GM18870 (cell line): ENCODE results near the gene ZFP62.
A peak's percentile ranks its signal among the peaks of the same experiment; 100 is the strongest.

Experiments used
- ATAC-seq: cut with Tn5 transposase; IDR thresholded peaks from one replicate; pipeline ENCODE4 v1.9.1; 2021; ENCODE audit warnings: moderate library complexity; ENCODE audit not compliant: unreplicated experiment

Gene ZFP62

DNA sequence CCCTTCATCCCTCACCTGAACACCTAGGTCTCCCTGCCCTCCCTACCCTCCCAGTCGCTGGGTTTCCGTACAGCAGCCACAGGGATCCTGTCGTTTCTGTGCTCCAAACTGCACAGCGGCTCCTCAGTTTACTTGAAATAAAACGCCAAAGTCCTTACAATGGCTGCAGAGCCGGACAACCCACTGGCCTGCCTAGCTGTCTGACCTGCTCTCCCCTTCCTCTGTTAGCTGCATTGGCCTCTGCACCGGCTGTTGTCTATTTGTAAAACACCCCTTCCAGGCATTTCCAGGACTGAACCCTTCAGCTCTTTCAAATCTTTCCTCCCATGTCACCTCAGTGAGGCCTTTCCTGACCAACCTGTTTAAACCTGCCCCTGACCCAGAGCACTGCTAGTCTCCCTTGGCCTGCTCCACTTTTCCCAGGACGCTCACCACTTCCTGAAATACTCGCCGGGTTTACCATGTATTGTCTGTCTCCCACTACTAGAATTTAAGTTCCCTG lies 49.4 kb downstream of the ZFP62 start:
- ATAC-seq = no peak

DNA sequence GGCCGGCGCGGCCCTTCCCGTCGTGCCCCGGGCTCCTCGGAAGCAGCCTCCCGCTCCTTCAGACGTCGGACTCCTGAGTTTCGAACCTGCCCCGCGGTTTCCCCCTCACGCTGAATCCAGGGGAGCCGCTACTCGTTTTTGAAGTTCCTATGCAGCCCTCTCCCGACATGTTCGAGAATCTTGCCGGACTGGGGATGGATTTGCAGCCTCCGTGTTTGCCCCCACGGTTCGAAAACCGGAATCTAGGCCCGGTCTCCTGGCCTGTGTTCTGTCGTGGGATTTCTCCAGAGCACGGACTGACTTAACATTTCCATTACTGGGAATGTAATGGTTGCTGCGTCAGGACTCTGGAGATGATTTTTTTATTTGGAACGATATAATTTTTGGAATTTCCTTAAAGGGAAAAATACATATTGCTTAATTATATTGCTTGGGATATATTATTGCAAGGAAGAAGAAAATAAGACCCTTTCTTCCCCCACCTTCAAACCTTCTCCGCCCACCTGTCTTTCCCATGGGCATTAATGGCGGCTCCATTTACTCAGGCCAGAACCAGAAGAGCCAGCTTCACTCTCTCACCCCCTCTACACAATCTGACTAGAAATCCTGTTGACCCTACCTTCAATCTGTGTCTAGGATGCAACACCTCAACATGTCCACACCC lies 50.0 kb downstream of the ZFP62 start:
- no peak for ATAC-seq

DNA sequence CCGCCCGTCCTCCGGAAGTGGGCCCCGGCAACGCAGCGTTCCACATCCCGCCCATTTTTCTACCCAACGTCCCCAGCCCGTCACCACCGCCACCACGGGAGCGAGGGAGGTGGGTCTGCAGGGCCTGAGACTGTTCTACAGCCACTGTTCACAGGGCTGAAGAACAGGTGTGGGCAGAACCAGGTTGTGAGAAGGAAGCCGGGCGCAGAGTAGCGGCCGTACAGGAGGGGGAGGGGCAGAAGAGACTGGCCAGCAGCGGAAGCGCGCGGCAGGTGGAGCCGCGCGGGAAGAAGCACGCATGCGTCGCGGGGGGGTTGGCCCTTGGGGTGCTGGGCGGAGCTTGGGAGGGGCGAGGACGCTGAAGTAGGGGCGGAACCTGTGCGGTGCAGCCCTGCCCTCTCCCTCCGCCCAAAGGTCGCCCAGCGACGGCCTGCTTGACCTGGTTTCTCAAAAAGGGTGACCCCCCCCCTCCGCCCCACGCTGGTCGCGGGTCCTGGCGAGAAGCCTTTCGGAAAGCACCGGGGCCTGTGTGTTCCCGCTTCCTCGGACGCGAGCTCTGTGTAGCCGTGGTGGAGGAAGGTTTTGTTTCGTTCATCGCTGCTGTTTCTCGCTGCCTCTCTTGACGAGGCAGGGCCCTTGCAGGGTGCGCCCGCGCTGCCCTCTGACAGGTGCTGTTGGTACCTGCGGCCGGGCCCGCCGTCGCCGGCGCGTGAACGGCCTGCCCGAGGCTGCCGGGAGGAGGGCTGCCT lies 50.7 kb downstream of the ZFP62 start:
- peak; percentile 32 for ATAC-seq

DNA sequence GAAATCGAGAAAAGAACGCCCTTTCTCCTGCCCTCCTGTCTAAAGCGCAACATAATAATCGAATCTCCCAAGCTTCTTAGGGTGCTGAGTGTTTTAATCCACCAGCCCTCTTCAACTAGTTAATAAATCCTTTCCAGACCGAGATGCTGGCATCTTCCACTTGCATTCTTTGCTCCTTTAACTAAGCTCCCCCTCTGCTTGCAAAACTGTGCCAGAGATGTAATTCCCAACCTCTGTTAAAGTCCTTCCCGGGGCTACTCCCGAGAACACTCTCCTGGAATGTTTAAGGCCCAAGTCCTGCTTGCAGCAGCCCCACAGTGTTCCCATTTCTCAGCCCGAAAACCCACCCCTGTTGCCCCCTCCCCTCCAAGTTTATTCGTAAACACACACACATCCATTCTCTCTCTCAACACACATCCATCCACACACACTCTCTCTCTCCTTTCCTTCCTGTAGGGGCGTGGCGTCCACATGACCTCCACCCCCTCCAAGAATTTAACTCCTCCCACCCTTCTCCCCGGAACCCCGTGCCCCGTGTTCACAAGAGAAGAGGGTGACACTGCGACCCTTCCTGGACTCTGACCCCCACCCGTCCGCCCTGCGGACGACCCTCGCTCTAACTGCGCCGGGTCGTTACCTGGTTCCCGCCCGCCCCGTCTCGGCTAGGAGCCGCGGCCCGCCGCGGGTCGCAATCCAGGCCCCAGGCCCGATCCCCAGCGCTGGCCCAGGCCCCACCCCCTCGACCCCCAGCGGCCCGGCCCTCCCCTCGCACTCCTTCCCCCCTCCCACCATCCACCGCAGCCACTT lies 51.5 kb downstream of the ZFP62 start:
- ATAC-seq = peak; percentile 51

DNA sequence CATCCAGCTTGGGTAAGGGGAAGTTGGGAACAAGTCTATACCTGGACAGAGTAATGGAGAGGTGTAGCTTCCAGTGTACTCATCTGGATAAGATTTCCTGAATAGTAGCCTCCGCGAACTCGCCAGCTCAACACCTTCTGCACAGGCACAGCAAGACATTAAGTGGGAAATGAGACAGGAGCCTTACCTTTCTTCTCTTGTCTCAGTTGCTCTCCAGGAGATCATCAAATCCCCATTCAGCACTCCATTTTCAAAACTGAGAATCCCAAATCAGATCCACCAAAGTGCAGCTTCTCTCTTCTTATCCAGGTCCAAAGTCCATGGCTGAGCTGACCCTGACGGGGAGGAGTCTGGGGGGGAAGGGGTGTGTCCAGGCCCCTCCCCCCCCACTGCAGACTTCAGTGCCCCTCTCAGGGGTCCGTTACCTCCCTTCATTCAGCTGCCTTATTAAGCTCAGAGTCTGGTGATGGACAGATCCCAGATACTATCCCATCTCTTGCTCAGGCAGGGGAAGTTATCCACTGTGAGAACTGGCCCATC lies 52.5 kb downstream of the ZFP62 start:
- ATAC-seq = no peak

DNA sequence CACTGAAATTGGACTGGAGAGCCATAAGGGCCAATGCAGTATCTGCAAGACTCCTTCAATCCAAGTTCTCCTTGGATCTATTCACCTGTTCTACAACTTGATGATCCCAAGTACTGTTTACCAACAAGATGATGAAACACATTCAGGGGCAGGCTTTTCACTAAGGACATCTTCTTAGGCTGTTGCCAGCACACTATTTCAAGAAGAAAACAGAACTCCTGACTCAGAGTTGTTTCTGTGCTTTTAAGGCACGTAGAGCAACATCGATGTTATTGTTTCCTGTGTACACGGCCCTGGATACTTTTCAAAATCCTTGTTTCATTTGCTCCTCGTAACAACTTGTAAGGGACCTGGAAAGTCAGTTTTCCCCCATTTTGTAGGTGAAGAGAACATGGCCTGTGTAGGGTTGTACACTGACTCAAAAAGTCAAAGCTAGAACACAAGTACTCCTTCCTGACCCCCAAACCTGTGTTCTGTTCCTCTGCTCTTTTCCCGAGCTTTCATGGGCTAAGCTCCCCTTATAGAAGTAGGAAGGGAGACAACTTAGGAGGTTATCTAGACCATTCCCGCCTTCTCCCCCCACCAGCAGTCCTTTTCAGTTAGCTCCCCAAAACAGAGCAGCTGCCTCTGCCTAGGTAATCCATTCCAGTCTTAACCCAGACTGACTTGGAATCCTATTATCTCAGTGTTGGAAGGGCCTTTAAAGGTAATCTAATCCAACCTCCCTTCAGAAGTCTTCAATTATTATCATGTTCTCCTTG lies 53.2 kb downstream of the ZFP62 start:
- ATAC-seq = no peak

DNA sequence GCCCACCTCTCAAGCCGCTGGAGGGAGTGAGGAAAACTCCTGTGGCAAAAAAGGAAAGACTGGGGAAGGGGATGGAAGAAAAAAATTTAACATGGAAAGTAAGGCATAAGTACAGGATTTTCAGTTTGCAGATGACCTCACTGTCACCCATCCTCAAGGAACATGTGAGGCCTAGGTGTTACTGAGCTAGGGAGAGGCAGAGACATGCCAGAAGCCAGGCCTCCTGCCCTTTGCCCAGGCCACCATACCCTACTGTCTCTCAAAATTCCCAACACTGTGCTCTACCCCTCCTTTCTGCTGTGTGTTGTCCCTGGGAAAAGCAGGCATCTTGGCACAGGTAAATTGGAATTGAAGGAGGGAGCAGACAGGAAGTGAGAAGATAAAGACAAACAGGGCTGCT lies 54.0 kb downstream of the ZFP62 start:
- ATAC-seq = no peak

DNA sequence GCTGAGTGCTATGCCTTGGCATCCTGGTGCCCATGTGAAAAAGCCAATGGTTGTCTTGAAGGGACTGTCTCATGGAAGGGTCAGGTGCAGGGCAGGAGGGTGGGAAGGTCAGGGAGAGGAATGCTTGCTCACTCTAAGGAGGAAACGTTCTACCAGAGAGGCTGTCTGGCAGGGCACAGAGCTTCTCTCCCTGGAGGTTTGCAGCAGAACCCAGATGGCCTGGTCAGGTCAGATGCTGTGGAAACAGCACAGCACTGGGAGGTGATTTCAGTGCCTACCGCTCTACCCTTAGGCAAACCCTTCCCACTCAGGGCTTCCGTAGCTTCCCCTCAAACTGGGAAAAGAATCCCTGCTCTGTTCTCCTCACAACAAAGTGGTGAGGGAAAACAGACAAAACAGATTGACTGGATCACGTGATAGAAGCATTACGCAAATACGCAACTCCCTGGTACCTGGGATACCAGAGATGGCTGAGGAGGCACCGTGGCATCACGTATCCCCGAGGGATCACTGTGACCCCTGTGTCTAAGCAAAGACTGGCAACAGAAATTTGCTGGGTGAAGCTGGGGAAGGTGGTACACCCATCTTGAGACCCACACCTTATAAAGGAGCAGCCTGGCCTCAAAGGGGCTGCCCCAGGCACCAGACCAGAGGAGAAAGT lies 54.6 kb downstream of the ZFP62 start:
- no peak for ATAC-seq

DNA sequence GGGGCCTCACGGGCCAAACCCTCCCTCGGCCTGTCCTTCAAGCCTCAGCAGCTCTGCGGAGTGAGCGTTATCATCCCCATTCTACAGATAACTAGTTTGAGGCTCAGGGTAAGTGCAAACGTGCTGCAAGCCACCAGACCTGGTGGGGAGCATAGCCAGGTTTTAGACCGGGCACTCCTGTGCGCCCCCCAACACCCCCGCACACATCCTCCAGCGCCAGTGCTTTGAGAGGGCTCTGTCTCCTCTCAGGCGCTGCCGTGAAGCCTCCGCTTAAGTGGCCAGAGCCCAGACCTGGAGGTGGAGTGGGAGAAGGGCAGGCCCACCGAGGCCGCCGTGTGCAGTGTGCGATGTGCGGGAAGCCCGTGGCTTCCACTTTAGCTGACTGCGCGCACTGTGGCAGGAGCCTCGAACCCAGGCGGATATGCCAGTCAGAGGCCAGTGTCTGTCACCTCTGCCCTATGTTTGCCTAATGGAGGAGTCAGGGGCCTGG lies 56.9 kb downstream of the ZFP62 start:
- peak; percentile 1 for ATAC-seq

DNA sequence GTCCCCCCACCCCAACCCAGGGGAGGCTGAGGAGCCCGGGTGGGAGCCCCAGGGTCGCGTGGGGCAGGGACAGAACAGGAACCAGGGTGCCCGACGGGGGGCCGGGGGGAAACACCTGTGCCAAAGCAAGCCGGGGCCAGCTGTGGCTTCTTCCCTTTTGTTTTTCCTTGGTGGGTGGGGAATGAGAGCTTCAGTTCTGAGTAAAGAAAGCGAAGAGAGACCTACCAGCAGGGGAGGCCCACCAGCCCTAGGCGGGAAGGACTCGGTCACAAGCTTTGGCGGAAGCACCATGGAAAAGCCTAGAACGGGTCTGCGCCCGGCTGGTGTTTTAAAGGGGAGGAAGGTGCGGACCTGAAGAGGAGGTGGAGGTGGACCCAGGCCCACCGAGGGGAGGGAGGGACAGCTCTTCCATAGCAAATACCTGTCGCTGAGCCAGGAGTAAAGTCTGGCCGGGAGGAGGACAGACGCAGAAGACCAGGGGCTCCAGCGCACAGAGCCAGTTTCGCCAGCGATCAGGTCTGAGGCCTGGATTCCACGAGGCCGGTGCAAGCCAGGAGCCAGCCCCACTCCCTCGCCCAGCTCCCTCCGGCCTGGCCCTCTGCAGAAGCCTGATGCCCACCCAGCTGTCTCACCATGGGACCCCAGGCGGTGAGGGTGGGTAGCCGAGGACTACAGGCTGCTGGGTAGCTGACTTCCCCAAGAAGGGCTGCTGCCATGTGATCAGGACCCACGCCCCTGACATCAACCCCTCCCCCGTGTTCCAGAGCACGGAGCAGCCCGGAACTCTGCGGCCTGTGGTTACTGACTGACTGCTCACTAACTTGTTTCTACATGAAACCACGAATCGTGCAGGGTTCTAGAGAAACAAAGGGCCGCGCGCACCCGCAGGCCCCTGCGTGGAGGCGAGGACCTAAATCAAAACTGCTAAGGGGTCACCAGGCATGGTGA lies 57.6 kb downstream of the ZFP62 start:
- peak; percentile 50 for ATAC-seq

DNA sequence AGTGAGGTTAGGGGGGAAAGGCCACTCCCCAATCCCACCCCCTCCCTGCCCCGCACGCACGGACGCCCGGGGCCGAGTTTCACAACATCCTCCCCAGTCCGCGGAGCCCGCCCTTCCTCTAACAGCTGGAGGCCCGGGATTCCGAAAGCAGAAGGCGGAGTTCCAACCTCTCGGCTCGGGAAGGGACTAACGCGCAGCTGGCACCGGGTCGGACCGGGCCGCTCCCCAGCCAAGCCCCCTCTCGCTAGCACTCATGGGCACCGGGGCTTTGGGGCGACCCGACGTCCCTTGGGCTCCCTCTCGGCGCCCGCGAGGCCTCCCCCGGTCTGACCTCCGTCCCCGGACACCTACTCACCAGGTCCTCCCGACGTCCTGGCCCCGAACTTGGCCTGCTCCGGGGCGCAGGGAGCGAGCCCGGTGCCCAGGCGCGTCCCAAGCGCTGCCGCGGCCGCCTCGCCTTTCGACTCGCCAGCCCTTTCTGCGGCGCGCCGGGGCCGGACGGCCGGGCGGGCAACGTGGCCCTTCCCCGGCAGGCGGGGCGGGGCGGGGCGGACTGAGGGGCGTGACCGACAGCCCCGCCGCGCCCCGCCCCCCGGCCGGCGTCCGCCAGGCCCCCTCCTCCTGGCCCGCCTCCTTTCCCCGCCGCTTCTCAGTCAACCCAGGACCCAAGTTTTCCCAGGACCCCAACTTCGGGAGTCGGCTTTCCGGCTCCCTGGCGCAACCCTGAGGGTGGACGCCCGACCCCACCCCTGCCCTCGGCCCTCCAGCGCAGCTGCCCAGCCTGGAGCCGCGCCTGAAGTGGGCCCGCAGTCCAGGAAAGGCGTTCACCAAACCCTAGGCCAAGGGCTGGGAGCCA lies 58.5 kb downstream of the ZFP62 start, which contains the start of gene MGAT1:
MGAT1 (minus strand) TSS at position 482 of the 856 bp plus-strand sequence. CDS start 9,835 bp downstream, outside the sequence.
- no peak for ATAC-seq

DNA sequence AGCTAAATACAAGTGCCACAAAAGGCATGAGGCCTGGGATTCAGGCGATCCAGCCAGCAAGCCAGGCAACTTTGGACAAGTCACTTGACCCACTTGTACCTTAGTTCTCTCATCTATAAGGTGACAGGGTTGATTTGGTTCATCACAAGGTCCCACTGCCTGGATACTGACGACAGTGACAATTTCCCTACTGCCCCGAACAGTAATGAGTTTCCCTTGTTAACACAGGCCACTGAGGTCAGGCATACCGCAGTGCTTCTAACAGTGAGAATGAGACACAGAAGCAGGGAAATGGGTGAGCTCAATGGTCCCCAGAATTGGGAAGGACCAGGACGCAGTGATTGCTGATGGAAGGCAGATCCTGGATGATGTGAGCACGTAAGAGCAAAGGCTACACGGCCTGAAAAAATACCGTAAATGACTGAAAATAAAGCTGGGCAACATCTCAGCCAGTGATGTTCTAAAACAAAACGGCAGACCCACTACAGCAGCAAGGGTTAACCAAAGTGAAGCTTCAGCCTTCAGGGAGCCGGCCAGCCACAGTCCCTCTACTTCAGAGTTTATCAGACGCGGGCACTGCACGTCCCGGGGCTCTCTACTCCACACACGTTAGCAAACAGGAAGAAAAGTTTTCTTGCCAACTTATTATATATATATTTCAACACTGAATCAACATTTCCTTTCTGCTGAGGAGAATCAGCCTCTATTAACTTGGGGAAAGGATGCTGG lies 59.3 kb downstream of the ZFP62 start:
- ATAC-seq = no peak

DNA sequence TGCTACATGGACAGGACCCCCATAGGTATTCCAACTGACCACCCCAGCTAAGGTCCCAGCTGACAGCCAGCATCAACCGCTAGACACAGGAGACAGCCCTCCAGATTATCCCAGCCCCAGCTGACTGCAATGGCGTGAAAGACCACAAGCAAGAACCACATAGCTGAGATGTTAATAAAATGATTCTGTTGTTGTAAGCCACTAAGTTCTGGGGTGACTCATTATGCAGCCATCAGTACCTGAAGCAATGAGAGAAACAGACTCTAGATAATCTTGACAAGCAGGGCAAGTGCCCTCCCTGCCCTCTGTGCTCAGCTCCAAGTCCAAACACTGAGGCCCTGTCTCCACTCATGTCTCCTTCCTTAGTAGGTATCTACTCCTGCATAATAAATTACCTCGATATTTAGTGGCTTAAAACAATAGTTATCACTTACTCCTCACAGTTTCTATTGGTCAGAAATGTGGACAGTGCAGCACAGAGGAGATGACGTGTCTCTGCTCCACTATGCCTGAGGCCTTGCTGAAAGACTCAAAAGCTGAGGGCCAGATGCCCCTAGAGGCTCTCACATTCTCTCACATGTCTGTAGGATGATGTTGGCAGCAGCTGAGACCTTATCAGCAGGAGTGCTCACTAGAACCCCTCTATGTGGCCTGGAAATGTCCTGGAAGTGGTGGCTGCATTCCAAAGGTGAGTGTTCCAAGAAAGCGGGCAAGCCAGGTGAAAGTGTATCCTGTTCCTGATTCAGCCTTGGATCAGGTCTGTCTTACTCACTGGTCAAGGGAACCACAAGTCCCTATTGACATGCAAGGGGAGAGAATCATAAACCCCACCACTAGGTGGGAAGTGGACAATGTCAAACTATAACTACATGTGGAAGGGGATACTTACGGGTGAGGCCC lies 60.9 kb downstream of the ZFP62 start:
- no peak for ATAC-seq

DNA sequence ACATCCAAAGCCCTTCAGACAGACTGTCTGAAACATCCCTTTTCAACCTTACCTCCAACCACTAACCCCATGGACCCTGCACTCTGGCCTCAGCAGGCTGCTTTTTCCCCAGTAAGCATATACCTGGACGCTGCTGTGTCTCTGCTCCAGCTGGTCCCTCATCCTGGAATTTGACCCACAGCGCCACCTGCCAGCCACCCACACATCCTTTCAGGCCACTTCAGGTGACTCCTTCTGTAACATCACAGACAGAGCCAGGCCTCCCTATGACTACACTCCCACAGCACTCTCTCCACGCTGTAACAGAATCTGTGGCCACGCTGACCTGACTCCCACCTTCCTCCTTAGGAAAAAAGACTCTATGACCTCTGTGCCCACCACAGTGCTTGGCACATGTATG lies 61.9 kb downstream of the ZFP62 start:
- no peak for ATAC-seq

DNA sequence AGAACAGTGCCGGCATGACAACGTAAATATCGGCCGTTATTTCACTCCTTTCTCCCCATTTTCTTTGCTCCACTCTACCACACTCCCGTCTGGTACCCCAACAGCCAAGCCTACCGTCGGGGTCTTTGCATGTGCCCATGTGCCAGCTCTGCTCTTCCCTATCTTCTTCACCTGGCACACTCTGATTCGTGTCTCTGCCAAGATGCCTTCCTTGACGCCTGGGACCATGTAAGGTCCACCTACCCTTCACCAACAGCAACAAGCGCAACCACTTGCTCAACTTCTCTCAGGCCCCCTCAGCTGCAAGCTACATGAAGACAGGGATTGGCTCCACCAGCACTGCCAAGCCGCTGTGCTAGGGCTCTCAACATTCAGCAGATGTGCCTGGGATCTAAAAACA lies 62.9 kb downstream of the ZFP62 start:
- ATAC-seq = no peak
